ENCODE data around the gene MTPN.

DNA sequence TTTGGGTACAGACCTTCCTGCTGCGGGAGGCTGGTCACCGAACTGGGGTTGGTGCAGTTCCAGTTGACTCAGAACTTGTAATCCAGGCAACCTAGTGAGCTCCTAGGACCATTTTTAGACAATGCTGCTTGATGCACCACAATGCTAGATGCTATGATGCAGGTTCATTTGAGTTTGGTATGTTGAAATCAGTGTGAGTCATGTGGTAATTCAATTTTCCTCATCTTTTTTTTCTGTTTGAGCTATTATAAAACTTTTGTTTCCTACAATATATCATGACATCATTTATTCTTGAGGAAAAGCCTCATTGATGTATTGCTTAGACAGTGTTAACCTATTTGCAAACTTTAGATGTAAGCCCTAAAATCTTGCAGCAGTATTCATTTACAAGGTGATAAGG lies 40.9 kb upstream of the MTPN start:
- TF ChIP-seq, protein P1, sequence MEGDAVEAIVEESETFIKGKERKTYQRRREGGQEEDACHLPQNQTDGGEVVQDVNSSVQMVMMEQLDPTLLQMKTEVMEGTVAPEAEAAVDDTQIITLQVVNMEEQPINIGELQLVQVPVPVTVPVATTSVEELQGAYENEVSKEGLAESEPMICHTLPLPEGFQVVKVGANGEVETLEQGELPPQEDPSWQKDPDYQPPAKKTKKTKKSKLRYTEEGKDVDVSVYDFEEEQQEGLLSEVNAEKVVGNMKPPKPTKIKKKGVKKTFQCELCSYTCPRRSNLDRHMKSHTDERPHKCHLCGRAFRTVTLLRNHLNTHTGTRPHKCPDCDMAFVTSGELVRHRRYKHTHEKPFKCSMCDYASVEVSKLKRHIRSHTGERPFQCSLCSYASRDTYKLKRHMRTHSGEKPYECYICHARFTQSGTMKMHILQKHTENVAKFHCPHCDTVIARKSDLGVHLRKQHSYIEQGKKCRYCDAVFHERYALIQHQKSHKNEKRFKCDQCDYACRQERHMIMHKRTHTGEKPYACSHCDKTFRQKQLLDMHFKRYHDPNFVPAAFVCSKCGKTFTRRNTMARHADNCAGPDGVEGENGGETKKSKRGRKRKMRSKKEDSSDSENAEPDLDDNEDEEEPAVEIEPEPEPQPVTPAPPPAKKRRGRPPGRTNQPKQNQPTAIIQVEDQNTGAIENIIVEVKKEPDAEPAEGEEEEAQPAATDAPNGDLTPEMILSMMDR (IDR thresholded peaks at IDR 0.05), result no peak
- TF ChIP-seq POLR2A (IDR thresholded peaks at IDR 0.05), result no peak
